OCI-M1 (cell line): Measurements from ENCODE around the gene RPUSD1.
A peak's percentile ranks its signal among the peaks of the same experiment; 100 is the strongest.

Experiments used
- DNase-seq: peaks from one replicate; lab custom pipeline; 2025; lab: John Stamatoyannopoulos, UW

Gene RPUSD1

DNA sequence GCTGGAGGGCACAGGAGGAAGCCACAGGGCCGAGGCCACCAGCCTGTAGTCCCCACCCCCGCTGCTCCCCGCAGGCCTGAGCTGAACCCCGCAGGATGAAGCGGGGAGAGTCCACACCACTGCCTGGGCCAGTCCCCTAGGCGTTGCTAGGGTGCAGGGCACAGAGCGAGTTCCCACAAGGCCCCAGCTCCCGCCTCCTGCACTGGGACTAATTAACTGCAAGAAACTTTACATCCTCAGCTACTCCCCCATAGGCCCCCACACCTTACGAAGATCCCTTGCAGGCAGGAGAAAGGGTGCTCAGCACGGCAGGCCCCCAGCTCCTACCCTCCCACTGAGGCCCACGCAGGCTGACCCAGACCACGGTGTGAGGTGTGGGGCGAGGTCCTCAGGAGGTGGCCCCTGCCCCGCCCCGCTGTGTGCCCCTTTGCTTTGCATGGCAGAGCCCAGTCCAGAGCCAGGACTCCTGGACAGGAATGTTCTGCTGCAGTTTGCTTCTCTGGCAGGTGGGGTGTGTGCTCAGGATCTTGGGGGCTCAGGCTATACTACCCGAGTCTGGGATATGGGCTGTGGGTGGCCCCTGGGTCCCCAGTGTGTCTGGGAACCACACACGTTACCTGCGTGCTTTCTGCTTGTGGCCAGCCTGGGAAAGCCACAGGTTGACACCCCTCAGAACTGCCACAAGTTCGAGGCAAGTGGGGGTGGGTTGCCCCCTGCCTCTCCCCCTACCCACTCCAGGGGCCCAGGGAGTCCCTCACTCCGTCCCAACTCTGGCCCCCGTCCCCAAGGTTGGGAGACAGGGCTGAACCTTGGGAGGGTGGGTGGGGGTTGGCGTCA lies 11.1 kb upstream of the RPUSD1 start:
- DNase-seq: no peak

DNA sequence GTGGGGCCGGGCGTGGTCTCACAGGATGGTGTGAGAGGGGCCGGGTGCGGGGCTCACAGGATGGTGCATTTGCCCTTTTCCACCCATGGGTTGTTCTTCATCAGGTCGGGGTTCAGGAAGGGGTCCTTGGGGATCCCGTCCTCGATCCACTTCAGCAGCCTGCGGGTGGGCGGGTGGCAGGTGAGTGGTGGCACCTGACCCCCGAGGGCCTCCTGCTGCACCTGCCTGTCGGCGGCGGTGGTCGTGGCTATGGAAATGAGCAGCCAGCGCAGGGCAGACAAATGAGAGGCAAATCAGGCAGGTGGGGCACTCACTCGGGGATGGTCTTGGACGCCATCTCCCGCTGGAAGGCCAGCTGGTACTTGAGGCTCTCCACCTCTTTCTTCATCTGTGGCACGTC lies 10.5 kb upstream of the RPUSD1 start:
- DNase-seq: no peak

GRCh38 chr16:797686-798085 lies 9.5 kb upstream of the RPUSD1 start:
- no peak for DNase-seq

GRCh38 chr16:797120-797420 lies 8.9 kb upstream of the RPUSD1 start:
- no peak for DNase-seq

- DNase-seq: no peak
Observed at GRCh38 chr16:796296-797119, 8.3 kb upstream of the RPUSD1 start.

GRCh38 chr16:795580-796229 lies 7.5 kb upstream of the RPUSD1 start:
- no peak for DNase-seq

DNA sequence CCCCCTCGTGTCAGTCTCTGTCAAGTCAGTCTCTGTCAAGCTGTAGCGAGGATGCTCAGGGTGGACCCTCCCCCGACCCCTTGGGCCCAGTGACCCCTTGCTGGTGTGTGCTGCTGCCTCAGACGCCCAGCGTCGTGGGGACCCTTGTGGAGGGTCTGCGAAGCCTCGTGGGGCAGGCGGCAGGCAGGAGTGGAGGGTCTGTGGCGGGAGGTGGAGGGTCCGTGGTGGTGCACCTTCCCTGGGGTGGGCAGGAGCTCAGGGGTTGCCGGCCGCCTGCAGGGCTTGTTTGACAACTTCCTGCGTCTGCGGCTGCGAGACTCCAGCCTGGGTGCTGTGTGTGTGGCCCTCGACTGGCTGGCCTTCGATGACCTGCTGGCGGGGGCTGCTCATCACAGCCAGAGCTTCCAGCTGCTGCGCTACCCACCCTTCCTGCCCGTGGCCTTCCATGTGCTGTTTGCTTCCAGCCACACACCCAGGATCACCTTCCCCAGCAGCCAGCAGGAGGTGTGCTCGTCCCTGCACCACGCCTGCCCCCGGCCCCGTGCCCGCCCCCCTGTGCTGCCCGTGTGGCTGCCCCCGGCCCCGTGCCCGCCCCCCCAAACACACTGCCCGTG lies 6.8 kb upstream of the RPUSD1 start:
- no peak for DNase-seq

GRCh38 chr16:794091-794822 lies 6.1 kb upstream of the RPUSD1 start:
- no peak for DNase-seq

- no peak for DNase-seq
Observed at GRCh38 chr16:793414-793813, 5.2 kb upstream of the RPUSD1 start.

DNA sequence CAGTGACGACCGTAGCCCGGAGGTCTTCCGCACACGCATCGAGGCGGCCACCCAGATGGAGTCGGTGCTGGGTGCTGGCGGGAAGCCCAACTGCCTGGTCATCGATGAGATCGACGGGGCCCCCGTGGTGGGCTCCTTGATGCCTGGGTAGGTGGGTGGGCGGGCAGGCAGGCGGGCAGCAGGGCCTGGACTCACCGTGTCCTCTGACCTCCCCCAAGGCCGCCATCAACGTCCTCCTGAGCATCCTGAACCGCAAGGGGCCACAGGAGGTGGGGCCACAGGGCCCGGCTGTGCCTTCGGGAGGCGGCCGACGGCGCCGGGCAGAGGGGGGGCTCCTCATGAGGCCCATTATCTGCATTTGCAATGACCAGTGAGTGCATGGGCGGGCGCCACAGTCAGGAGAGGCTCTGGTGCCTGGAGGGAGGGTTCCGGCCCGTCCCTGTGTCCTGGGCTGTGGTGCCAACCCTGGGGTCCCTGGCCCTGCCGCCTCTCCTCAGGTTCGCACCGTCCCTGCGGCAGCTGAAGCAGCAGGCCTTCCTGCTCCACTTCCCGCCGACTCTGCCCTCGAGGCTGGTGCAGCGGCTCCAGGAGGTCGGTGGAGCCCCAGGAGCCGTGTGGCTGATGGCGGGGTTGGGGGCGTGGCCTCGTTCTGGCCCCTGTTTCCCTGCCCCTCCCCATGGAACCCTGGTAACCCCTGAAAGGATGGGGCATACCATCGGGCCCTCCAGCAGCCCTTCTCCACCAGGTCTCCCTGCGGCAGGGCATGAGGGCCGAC lies 4.2 kb upstream of the RPUSD1 start:
- DNase-seq: no peak

DNA sequence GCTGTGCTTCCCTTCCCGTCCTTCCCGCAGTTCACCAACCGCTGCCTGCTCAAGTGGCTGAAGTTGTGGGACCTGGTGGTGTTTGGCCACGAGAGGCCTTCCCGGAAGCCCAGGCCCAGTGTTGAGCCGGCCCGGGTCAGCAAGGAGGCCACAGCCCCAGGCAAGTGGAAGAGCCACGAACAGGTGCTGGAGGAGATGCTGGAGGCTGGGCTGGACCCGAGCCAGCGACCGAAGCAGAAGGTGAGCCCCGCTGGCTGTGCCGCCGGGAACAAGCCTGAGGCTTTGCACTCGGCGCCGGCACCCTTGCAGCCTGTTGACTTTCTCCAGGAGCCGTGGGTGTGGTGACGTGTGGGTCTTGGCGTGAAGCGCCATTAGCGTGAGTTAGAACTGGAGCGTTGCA lies 3.0 kb upstream of the RPUSD1 start:
- no peak for DNase-seq

DNA sequence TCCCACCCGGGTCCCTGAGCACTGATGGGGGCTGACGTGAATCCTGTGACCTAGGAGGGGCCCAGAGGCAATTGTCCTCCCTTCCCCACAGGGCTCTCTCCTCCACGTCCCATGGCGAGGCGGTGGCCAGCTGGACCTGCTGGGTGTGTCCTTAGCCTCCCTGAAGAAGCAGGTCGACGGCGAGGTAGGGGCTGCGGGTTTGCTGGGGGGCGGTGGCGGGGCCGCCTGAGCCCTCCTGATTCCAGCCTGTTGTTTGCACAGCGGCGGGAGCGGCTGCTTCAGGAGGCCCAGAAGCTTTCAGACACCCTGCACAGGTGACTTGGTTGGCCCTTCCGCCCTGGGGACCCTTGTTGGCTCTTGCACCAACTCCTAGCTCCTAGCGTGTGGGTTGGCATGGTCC lies 1.9 kb upstream of the RPUSD1 start:
- no peak for DNase-seq

GRCh38 chr16:789191-789850 lies 1.1 kb upstream of the RPUSD1 start:
- DNase-seq: no peak

DNA sequence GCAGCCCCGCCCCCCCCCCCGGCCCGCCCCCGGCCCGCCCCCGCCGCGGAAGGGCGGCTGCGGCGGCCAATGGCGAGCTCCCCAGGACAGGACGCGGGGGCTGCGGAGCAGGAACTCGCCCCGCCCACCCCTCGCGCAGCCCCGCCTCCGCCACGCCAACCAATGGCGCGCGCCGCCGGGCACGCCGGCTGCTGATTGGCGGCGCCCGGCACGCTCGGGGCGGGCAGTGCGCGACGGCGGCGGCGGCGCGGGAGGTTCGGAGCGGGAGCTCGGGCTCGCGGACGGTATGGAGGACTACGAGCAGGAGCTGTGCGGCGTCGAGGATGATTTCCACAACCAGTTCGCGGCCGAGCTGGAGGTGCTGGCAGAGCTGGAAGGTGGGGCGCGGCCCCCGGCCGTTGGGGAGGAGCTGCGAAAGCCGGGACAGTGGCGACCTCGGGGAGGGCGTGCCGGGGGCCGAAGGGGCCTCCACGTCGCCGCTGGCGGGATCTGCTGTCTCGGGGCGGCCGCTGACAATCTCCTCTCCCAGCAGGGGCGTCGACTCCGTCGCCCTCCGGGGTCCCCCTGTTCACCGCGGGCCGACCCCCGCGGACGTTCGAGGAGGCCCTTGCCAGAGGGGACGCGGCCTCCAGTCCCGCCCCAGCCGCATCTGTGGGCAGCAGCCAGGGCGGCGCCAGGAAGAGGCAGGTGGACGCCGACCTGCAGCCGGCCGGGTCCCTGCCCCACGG lies 382 bp upstream of the RPUSD1 start, which contains the start of gene CHTF18:
TSS of gene CHTF18 (plus strand) at position 222 of the 728 bp plus-strand sequence. CDS start at position 287, 65 bp downstream.
- DNase-seq: peak; percentile 94

DNA sequence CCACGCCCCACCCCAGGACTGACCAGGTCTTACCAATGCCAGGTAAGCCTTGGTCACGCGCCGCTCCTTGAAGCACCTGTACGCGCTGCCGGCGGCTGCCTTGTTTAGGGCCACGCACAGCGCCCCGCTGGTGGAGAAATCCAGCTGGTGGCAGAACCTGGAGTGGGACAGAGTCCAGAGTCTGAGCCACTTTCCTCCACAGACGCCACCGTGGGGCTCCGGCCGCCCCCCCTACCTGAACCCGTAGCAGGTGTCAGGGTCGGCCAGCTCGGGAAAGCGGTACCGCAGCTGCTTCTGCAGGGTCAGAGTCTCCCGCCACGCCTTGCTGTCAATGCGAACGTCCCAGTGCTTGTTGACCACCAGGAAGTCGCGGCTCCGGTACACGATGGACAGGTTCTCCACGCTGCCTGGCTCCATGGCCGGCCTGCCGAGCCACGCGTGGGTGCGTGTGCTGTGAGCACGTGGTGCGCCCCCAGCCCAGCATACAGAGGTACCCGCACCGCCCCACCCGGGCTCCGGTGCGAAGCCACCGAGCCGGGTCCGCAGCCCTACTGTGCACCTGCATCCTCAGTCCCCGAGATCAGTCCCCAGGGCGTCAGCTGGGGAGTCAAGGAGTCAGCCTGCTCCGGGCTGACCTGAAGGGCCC lies 737 bp downstream of the RPUSD1 start:
- peak; percentile 28 for DNase-seq

- peak; percentile 53 for DNase-seq
Observed at GRCh38 chr16:785563-786535, 2.3 kb downstream of the RPUSD1 start.

- DNase-seq: no peak
Observed at GRCh38 chr16:784431-784830, 3.8 kb downstream of the RPUSD1 start.
